NCI-H1417 treated with DMSO at 0.1 percent for 48 hours (cell line): ENCODE results near the gene NCAM1.

Experiments used
- DNase-seq: peaks from one replicate; lab custom pipeline; 2025; lab: John Stamatoyannopoulos, UW

The NCAM1 gene

GRCh38 chr11:113168354-113169342, 207.4 kb downstream of the NCAM1 start:
- peak; percentile 97 for DNase-seq

GRCh38 chr11:113172382-113172951, 211.2 kb downstream of the NCAM1 start:
- no peak for DNase-seq

GRCh38 chr11:113173126-113173525, 211.9 kb downstream of the NCAM1 start:
- no peak for DNase-seq

- no peak for DNase-seq
These were observed 213.7 kb downstream of the NCAM1 start for GRCh38 chr11:113174882-113175281.

- DNase-seq, result no peak
These were observed 215.6 kb downstream of the NCAM1 start for GRCh38 chr11:113176599-113177360.

GRCh38 chr11:113177671-113178070, 216.5 kb downstream of the NCAM1 start:
- DNase-seq, result no peak

- no peak for DNase-seq
These were observed 217.3 kb downstream of the NCAM1 start for GRCh38 chr11:113178381-113179070.

GRCh38 chr11:113179181-113179704, 218.0 kb downstream of the NCAM1 start:
- DNase-seq, result peak; percentile 56

- DNase-seq, result no peak
These were observed 219.9 kb downstream of the NCAM1 start for GRCh38 chr11:113181094-113181493.

GRCh38 chr11:113182288-113182687, 221.1 kb downstream of the NCAM1 start:
- DNase-seq, result no peak

- DNase-seq, result no peak
These were observed 223.3 kb downstream of the NCAM1 start for GRCh38 chr11:113184498-113184897.

- DNase-seq, result no peak
These were observed 227.2 kb downstream of the NCAM1 start for GRCh38 chr11:113188371-113188834.

- DNase-seq, result no peak
These were observed 228.9 kb downstream of the NCAM1 start for GRCh38 chr11:113189909-113190667.

GRCh38 chr11:113192121-113192925, 231.1 kb downstream of the NCAM1 start:
- DNase-seq, result no peak

GRCh38 chr11:113193016-113193415, 231.8 kb downstream of the NCAM1 start:
- no peak for DNase-seq

- DNase-seq, result no peak
These were observed 232.7 kb downstream of the NCAM1 start for GRCh38 chr11:113193946-113194345.

GRCh38 chr11:113195728-113196127, 234.5 kb downstream of the NCAM1 start:
- DNase-seq, result no peak

GRCh38 chr11:113197446-113197845, 236.2 kb downstream of the NCAM1 start:
- no peak for DNase-seq

GRCh38 chr11:113198972-113199661, 237.9 kb downstream of the NCAM1 start:
- no peak for DNase-seq
